GM12878 (cell line): ENCODE results near the gene STX8. TPM values are rescaled to one million over a fixed set of nuclear protein-coding genes. Genes with fewer than 3 reads are reported as not detected.
"Not testable (repeated sequence)": the region's sequence is repeated elsewhere in the genome, so short reads cannot be mapped to it uniquely, and the experiment has no call there.

ENCODE experiments used
- ATAC-seq: fragments of 200-7000 bp; cut with Tn5 transposase; 3 replicates; pipeline ENCODE4 v1.9.1; 2020; ENCODE audit warnings: mild to moderate bottlenecking, moderate library complexity
- BruUV-seq: library from RNA; stranded (reverse); fragments of 400-500 nt; replicated peaks from 2 replicates; lab custom pipeline; 2021; lab: Mats Ljungman, UMichigan
- CTCF ChIA-PET: fragments of 300-600 bp; sonication (Branson Sonifier 250); formaldehyde crosslinking; extraction: SDS; loops from one replicate; lab custom pipeline; 2021; ENCODE audit warnings: inconsistent platforms; lab: Yijun Ruan, JAX
- POLR2A ChIA-PET: fragments of 350-600 bp; formaldehyde crosslinking; extraction: SDS; loops from one replicate; lab custom pipeline; 2021; ENCODE audit warnings: inconsistent platforms; lab: Charles Lee
- RAD21 ChIA-PET: fragments of 300-600 bp; sonication (Branson Sonifier 250); formaldehyde crosslinking; loops from one replicate; lab custom pipeline; 2023; ENCODE audit warnings: antibody characterized with exemption; ENCODE audit not compliant: unreplicated experiment; lab: Charles Lee
- SMC1A ChIA-PET: fragments of 300-600 bp; sonication (Branson Sonifier 250); formaldehyde crosslinking; loops from one replicate; lab custom pipeline; 2023; ENCODE audit not compliant: unreplicated experiment, uncharacterized antibody; lab: Charles Lee
- DNase-seq: peaks from one replicate; pipeline ENCODE4 v3.0.0-alpha.2; 2011; ENCODE audit warnings: low read depth, low spot score
- FAIRE-seq: peaks from 3 replicates; lab custom pipeline; 2011; peaks lifted over from hg19 to GRCh38; lab: Jason Lieb, UNC
- H2AFZ ChIP-seq: 2 replicates; pipeline ENCODE4 v1.6.0; 2011; ENCODE audit warnings: low read depth, low read length, control low read depth; ENCODE audit not compliant: control insufficient read depth
- H3K27ac ChIP-seq: 2 replicates; pipeline ENCODE4 v1.5.1; 2011; ENCODE audit warnings: control low read depth; ENCODE audit not compliant: control insufficient read depth, insufficient read depth
- H3K27me3 ChIP-seq, 2 experiments: replicated peaks in 1 of 2; 2 replicates each; pipeline versions ENCODE4 v1.6.0 to v1.6.1; 2011; ENCODE audit warnings: low read length in 1 of 2; ENCODE audit not compliant: control insufficient read depth in 2 of 2, insufficient read depth in 2 of 2
- H3K36me3 ChIP-seq, 2 experiments: 2 replicates each; pipeline ENCODE4 v1.5.1; 2011; ENCODE audit warnings: low read length in 1 of 2; ENCODE audit not compliant: control insufficient read depth in 2 of 2, insufficient read depth in 2 of 2
- H3K4me1 ChIP-seq: 2 replicates; pipeline ENCODE4 v1.6.1; 2011; ENCODE audit warnings: mild to moderate bottlenecking, low read length, moderate library complexity, mixed read lengths; ENCODE audit not compliant: control insufficient read depth, insufficient read depth
- H3K4me2 ChIP-seq: 2 replicates; pipeline ENCODE4 v1.6.0; 2011; ENCODE audit warnings: control low read depth; ENCODE audit not compliant: control insufficient read depth, insufficient read depth
- H3K4me3 ChIP-seq: fragments of 200-600 bp; sonication (generic); 2 replicates; pipeline ENCODE4 v1.5.1; 2016
- H3K79me2 ChIP-seq: 2 replicates; pipeline ENCODE4 v1.6.0; 2011; ENCODE audit warnings: low read length; ENCODE audit not compliant: control insufficient read depth, insufficient read depth
- H3K9ac ChIP-seq: 2 replicates; pipeline ENCODE4 v1.8.0; 2011; ENCODE audit warnings: low read length, control low read depth, mixed read lengths; ENCODE audit not compliant: control insufficient read depth, insufficient read depth
- H3K9me3 ChIP-seq: replicated peaks from 3 replicates; pipeline ENCODE4 v1.5.1; 2011; ENCODE audit warnings: mild to moderate bottlenecking, low read length; ENCODE audit not compliant: control insufficient read depth, insufficient read depth
- H4K20me1 ChIP-seq: 2 replicates; pipeline ENCODE4 v1.6.0; 2011; ENCODE audit not compliant: control insufficient read depth, insufficient read depth
- MEF2A ChIP-seq: IDR thresholded peaks from 2 replicates; pipeline ENCODE4 v1.6.1; 2011; ENCODE audit warnings: low read depth, mild to moderate bottlenecking, low read length, moderate library complexity; ENCODE audit not compliant: insufficient read depth
- SMARCA5 ChIP-seq: fragments of 450-650 bp; IDR thresholded peaks from 2 replicates; pipeline ENCODE4 v1.6.1; 2017; ENCODE audit warnings: mild to moderate bottlenecking
- WGBS: methylation state at CpG from one replicate; pipeline ENCODE4 v1.1.6; 2016; ENCODE audit warnings: low lambda C conversion rate; ENCODE audit not compliant: insufficient replicate concordance, insufficient coverage; ENCODE audit errors: missing lambda C conversion rate; 5-methylcytosine and 5-hydroxymethylcytosine counted together
- in situ Hi-C: fragments of 300-500 bp; cut with MboI; formaldehyde crosslinking; loops from 9 replicates; pipeline ENCODE4 v1.14.3; 2018; ENCODE audit warnings: mixed read lengths
- intact Hi-C: fragments of 100-400 bp; cut with micrococcal nuclease; formaldehyde crosslinking; loops from one replicate; pipeline ENCODE4 v1.14.2; 2022; ENCODE audit not compliant: unreplicated experiment
- polyA plus RNA-seq, 11 experiments: library from polyadenylated mRNA; depleted of rRNA in 4 of 11; unstranded in 6 of 11; stranded (reverse) in 5 of 11; fragments of >200 nt; fragmentation: Nextera tagmentation in 4 of 11; fragmentation: Illumina TruSeq in 1 of 11; extraction: Ambion mirVana in 4 of 11; extraction: Trizol in 1 of 11; gene quantifications; 1 replicate in 1 of 11; 2 replicates in 10 of 11; pipeline versions ENCODE4 v1.2.1 to v1.2.3, GENCODE V29; 2011 to 2016; ENCODE audit warnings: inconsistent platforms in 2 of 11, missing spikeins in 2 of 11, low read depth in 1 of 11
- total RNA-seq, 4 experiments: library from RNA; depleted of rRNA in 3 of 4; stranded (reverse); fragments of >200 nt in 3 of 4; fragmentation: Illumina TruSeq in 1 of 4; extraction: Trizol in 1 of 4; gene quantifications; 2 replicates each; pipeline versions ENCODE4 v1.2.1 to v1.2.3, GENCODE V29; 2013 to 2021
- TF ChIP-seq, protein P1 (sequence below): fragments of 450-650 bp; IDR thresholded peaks from 2 replicates; pipeline ENCODE4 v1.6.1; 2016; ENCODE audit warnings: mild to moderate bottlenecking, moderate library complexity, borderline replicate concordance

Gene STX8
- total and polyA plus RNA-seq, 10 of the 15 experiments (the other 5 are each of a cell fraction or from before 2014, with no cell fraction given) = 47.9 to 151 (median 72.9) TPM

DNA sequence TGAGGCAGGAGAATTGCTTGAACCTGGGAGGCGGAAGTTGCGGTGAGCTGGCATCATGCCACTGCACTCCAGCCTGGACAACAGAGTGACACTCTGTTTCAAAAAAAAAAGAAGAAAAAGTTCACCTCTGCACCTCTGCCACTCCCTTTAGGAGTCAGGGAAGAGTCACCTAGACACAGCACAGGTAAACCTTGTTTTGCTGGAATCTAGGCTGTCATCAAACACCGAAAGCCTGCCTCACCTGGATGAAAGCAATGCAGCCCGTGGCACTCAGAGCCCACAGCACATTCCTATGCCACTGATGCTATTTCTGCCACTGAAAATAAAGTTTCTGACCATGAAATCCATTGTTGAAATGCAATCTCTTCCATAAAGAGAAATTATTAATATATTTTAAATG is 23.0 kb upstream of the STX8 start (continued):
- TF ChIP-seq, protein P1, sequence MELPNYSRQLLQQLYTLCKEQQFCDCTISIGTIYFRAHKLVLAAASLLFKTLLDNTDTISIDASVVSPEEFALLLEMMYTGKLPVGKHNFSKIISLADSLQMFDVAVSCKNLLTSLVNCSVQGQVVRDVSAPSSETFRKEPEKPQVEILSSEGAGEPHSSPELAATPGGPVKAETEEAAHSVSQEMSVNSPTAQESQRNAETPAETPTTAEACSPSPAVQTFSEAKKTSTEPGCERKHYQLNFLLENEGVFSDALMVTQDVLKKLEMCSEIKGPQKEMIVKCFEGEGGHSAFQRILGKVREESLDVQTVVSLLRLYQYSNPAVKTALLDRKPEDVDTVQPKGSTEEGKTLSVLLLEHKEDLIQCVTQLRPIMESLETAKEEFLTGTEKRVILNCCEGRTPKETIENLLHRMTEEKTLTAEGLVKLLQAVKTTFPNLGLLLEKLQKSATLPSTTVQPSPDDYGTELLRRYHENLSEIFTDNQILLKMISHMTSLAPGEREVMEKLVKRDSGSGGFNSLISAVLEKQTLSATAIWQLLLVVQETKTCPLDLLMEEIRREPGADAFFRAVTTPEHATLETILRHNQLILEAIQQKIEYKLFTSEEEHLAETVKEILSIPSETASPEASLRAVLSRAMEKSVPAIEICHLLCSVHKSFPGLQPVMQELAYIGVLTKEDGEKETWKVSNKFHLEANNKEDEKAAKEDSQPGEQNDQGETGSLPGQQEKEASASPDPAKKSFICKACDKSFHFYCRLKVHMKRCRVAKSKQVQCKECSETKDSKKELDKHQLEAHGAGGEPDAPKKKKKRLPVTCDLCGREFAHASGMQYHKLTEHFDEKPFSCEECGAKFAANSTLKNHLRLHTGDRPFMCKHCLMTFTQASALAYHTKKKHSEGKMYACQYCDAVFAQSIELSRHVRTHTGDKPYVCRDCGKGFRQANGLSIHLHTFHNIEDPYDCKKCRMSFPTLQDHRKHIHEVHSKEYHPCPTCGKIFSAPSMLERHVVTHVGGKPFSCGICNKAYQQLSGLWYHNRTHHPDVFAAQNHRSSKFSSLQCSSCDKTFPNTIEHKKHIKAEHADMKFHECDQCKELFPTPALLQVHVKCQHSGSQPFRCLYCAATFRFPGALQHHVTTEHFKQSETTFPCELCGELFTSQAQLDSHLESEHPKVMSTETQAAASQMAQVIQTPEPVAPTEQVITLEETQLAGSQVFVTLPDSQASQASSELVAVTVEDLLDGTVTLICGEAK = no peak
- TF ChIP-seq MEF2A = no peak
- no peak for TF ChIP-seq SMARCA5
- TF ChIP-seq, all 136 proteins: peak for 0

DNA sequence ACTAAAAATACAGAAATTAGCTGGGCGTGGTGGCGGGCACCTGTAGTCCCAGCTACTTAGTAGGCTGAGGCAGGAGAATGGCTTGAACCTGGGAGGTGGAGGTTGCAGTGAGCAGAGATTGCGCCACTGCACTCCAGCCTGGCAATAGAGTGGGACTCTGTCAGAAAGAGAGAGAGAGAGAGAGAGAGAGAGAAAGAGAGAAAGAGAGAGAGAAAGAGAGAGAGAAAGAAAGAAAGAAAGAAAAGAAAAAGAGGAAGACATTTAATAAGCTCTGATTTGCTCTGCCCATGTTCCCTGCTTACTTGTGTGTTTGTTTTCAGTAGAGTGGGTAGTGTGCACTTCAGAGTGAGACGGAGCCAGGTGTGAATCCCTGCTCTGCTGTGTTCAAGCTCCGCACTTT is 22.0 kb upstream of the STX8 start:
- H3K4me1 ChIP-seq, H3K79me2 ChIP-seq, H2AFZ ChIP-seq, FAIRE-seq, H3K27ac ChIP-seq, H3K4me3 ChIP-seq, H3K36me3 ChIP-seq, H3K9ac ChIP-seq, H3K9me3 ChIP-seq, DNase-seq, in situ Hi-C loops, BruUV-seq, CTCF ChIA-PET, ATAC-seq, H4K20me1 ChIP-seq, RAD21 ChIA-PET, POLR2A ChIA-PET, SMC1A ChIA-PET, intact Hi-C loops, H3K4me2 ChIP-seq, H3K27me3 ChIP-seq: not testable (repeated sequence)
- 52% methylated on average over 5 of the region's 5 CpGs for WGBS
